ENCODE data around the gene TMCO4.

DNA sequence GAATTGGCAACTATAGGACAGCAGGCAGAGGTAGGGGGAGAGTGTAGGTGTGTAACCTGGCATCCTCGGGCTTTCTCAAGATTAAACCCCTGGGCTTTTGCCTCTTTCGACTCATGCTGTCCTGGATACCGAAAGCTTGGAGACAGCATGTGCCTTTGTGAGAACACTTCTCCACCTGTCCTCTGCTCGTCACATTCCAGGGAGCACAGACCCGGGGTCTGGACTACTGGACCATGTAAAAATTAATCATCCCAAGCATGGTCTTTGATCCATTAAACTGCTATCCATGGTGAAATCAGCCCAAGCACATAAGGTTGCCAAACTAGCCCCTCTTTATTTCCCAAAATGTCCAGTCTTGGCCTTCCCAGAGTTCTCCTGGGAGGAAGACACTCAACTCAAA is 24.3 kb upstream of the TMCO4 start:
- TF ChIP-seq, protein P1, sequence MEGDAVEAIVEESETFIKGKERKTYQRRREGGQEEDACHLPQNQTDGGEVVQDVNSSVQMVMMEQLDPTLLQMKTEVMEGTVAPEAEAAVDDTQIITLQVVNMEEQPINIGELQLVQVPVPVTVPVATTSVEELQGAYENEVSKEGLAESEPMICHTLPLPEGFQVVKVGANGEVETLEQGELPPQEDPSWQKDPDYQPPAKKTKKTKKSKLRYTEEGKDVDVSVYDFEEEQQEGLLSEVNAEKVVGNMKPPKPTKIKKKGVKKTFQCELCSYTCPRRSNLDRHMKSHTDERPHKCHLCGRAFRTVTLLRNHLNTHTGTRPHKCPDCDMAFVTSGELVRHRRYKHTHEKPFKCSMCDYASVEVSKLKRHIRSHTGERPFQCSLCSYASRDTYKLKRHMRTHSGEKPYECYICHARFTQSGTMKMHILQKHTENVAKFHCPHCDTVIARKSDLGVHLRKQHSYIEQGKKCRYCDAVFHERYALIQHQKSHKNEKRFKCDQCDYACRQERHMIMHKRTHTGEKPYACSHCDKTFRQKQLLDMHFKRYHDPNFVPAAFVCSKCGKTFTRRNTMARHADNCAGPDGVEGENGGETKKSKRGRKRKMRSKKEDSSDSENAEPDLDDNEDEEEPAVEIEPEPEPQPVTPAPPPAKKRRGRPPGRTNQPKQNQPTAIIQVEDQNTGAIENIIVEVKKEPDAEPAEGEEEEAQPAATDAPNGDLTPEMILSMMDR (IDR thresholded peaks at IDR 0.05), result no peak
- no peak for TF ChIP-seq POLR2A (IDR thresholded peaks at IDR 0.05)

Data from right lobe of liver (tissue), 4 donors.